CD14-positive monocyte (primary cell): ENCODE results near the gene DCP1B. TPM values are rescaled to one million over a fixed set of nuclear protein-coding genes. Genes with fewer than 3 reads are reported as not detected.

Experiments
- DNase-seq, 3 donors: peaks; one replicate each; pipeline ENCODE4 v3.0.0-alpha.2; 2011 to 2022
- H2AFZ ChIP-seq: 2 replicates; pipeline ENCODE4 v1.6.0; 2012; ENCODE audit warnings: mild to moderate bottlenecking, low read depth, low read length, inconsistent platforms; ENCODE audit not compliant: insufficient read depth, poor library complexity, severe bottlenecking
- H3K27ac ChIP-seq, 2 donors: 1 replicate in 1 of 2; 2 replicates in 1 of 2; pipeline ENCODE4 v1.5.1; 2012 to 2013; ENCODE audit warnings: low read length in 2 of 2, control low read depth in 1 of 2, inconsistent platforms in 1 of 2, low read depth in 1 of 2, mild to moderate bottlenecking in 1 of 2
- H3K27me3 ChIP-seq, 2 donors: one replicate each; pipeline versions ENCODE4 v1.6.0 to v1.6.1; 2011 to 2013; ENCODE audit warnings: low read length in 2 of 2; ENCODE audit not compliant: control insufficient read depth in 2 of 2, insufficient read depth in 2 of 2
- H3K36me3 ChIP-seq, 2 donors: replicated peaks in 1 of 2; 1 replicate in 1 of 2; 2 replicates in 1 of 2; pipeline versions ENCODE4 v1.5.1 to v1.6.1; 2012 to 2013; ENCODE audit warnings: low read length in 2 of 2, control low read depth in 1 of 2, inconsistent platforms in 1 of 2, mild to moderate bottlenecking in 1 of 2; ENCODE audit not compliant: insufficient read depth in 2 of 2, control insufficient read depth in 1 of 2
- H3K4me1 ChIP-seq, 2 donors: 1 replicate in 1 of 2; 2 replicates in 1 of 2; pipeline versions ENCODE4 v1.5.1 to v1.6.1; 2012 to 2013; ENCODE audit warnings: low read length in 2 of 2, control low read depth in 1 of 2, inconsistent platforms in 1 of 2, mild to moderate bottlenecking in 1 of 2, moderate library complexity in 1 of 2; ENCODE audit not compliant: insufficient read depth in 2 of 2, control insufficient read depth in 1 of 2
- H3K4me2 ChIP-seq: replicated peaks from 2 replicates; pipeline ENCODE3; 2012; ENCODE audit warnings: low read length, moderate library complexity, mild to moderate bottlenecking; ENCODE audit not compliant: poor library complexity, severe bottlenecking; ENCODE audit errors: extremely low read depth
- H3K4me3 ChIP-seq, 3 experiments: fragments of 200-600 bp in 1 of 3; sonication (generic) in 1 of 3; replicated peaks in 1 of 3; 1 replicate in 2 of 3; 2 replicates in 1 of 3; pipeline ENCODE4 v1.5.1; 2011 to 2013; ENCODE audit warnings: low read length in 3 of 3, mild to moderate bottlenecking in 3 of 3, control low read depth in 2 of 3, low read depth in 2 of 3, inconsistent platforms in 1 of 3, moderate library complexity in 1 of 3
- H3K79me2 ChIP-seq: 2 replicates; pipeline ENCODE4 v1.6.0; 2012; ENCODE audit warnings: mild to moderate bottlenecking, control low read depth, inconsistent platforms, low read length, moderate library complexity; ENCODE audit not compliant: insufficient read depth
- H3K9ac ChIP-seq: 2 replicates; pipeline ENCODE4 v1.6.0; 2017; ENCODE audit warnings: low read length, mild to moderate bottlenecking; ENCODE audit not compliant: insufficient read depth, poor library complexity, severe bottlenecking
- H3K9me3 ChIP-seq, 2 donors: replicated peaks in 1 of 2; 1 replicate in 1 of 2; 2 replicates in 1 of 2; pipeline versions ENCODE4 v1.5.1 to v1.6.1; 2012 to 2013; ENCODE audit warnings: low read length in 2 of 2, control low read depth in 1 of 2; ENCODE audit not compliant: control insufficient read depth in 1 of 2, insufficient read depth in 1 of 2
- H4K20me1 ChIP-seq: 2 replicates; pipeline ENCODE4 v1.6.0; 2012; ENCODE audit warnings: mild to moderate bottlenecking, low read length, control low read depth, moderate library complexity; ENCODE audit not compliant: insufficient read depth
- H3K27ac Mint-ChIP-seq, 7 donors: one replicate each; pipeline ENCODE4 v1.8.0; 2020; ENCODE audit warnings: mild to moderate bottlenecking in 7 of 7, mixed read lengths in 7 of 7, moderate library complexity in 6 of 7, inconsistent platforms in 2 of 7
- H3K27me3 Mint-ChIP-seq, 3 donors: one replicate each; pipeline ENCODE4 v1.8.0; 2021 to 2022; ENCODE audit warnings: low read depth in 3 of 3, mild to moderate bottlenecking in 3 of 3, mixed read lengths in 3 of 3, moderate library complexity in 3 of 3, inconsistent platforms in 1 of 3
- H3K36me3 Mint-ChIP-seq, 2 donors: one replicate each; pipeline ENCODE4 v1.8.0; 2020; ENCODE audit warnings: mixed read lengths in 2 of 2, inconsistent platforms in 1 of 2, mild to moderate bottlenecking in 1 of 2
- H3K4me1 Mint-ChIP-seq: one replicate; pipeline ENCODE4 v1.8.0; 2020; ENCODE audit warnings: mild to moderate bottlenecking, mixed read lengths
- H3K4me3 Mint-ChIP-seq, 2 donors: one replicate each; pipeline ENCODE4 v1.8.0; 2020; ENCODE audit warnings: mild to moderate bottlenecking in 2 of 2, mixed read lengths in 2 of 2, moderate library complexity in 1 of 2
- H3K9me3 Mint-ChIP-seq, 7 donors: one replicate each; pipeline ENCODE4 v1.8.0; 2020 to 2022; ENCODE audit warnings: mixed read lengths in 7 of 7, mild to moderate bottlenecking in 6 of 7, moderate library complexity in 6 of 7, inconsistent platforms in 2 of 7
- CTCF ChIP-seq: fragments of 200-600 bp; IDR thresholded peaks from one replicate; pipeline ENCODE4 v1.8.0; 2022; ENCODE audit warnings: antibody characterized with exemption, mild to moderate bottlenecking
- WGBS: methylation state at CpG from one replicate; pipeline ENCODE4 v1.1.5; 2013; ENCODE audit warnings: missing lambda C conversion rate; ENCODE audit not compliant: insufficient coverage; 5-methylcytosine and 5-hydroxymethylcytosine counted together
- intact Hi-C, 2 donors: fragments of 100-400 bp; cut with micrococcal nuclease; formaldehyde crosslinking; loops; one replicate each; pipeline versions ENCODE4 v1.15.0 to v1.15.1; 2023
- polyA plus RNA-seq, 3 donors: library from polyadenylated mRNA; depleted of rRNA in 1 of 3; unstranded in 2 of 3; stranded (reverse) in 1 of 3; fragments of 300-500 nt in 2 of 3; fragments of >200 nt in 1 of 3; fragmentation: Illumina TruSeq in 2 of 3; gene quantifications; 1 replicate in 2 of 3; 2 replicates in 1 of 3; pipeline ENCODE4 v1.2.3, GENCODE V29; 2012 to 2021

DCP1B gene
- polyA plus RNA-seq, 3 donors: 3.6 to 5.1 (median 4.9) TPM

DNA sequence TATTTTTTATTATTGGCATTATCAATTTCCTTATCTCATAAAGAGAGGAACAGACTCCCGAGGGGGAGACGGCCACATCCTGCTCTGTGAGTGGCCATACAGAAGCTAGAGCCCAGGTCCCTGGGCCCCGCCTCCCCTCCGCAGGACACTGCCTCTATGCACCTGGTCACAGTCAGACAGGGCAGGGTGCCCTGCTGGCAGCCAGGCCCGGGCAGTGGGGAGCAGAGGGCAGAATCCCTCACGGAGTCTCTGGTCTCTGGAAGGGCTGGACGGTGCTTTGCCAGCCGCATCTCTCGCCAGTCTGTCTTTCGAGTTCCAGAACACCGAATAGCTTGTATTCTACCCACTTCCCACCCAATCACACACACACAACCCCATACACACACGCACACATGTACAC lies 69.4 kb downstream of the DCP1B start:
- intact Hi-C loops: loop anchor here in 1 of 2 donors (5.0 kb wide), 1 partner anchor 283 kb away; no protein-coding TSS in a partner anchor
- H3K9me3 Mint-ChIP-seq: no peaks in the 10 kb centered on the region
- TF ChIP-seq CTCF: no peak
- Histone ChIP-seq H3K36me3 (peaks cover 0 to 20% of the 10 kb centered on the region in 2 donors), H3K79me2 (no peaks in the 10 kb centered on the region), H3K4me2 (no peak overlapping the region), H3K4me1 (peaks cover 11 to 21% of the 10 kb centered on the region in 2 donors), H3K9ac (no peak overlapping the region), H3K27ac (no peak overlapping the region), H3K9me3 (no peaks in the 10 kb centered on the region), H4K20me1 (no peaks in the 10 kb centered on the region), H3K27me3 (no peaks in the 10 kb centered on the region), H3K4me3 (no peak overlapping the region), H2AFZ (no peak overlapping the region)
- no peak for DNase-seq
- WGBS: 86% methylated on average over 11 of the region's 12 CpGs
- peaks cover 22% of the 10 kb centered on the region for H3K4me1 Mint-ChIP-seq
- H3K27ac Mint-ChIP-seq: no peak overlapping the region
- peaks cover 9 to 11% of the 10 kb centered on the region in 2 donors for H3K36me3 Mint-ChIP-seq
- peaks cover 0 to 6% (median 4%) of the 10 kb centered on the region in 3 donors for H3K27me3 Mint-ChIP-seq
- H3K4me3 Mint-ChIP-seq: no peak overlapping the region

DNA sequence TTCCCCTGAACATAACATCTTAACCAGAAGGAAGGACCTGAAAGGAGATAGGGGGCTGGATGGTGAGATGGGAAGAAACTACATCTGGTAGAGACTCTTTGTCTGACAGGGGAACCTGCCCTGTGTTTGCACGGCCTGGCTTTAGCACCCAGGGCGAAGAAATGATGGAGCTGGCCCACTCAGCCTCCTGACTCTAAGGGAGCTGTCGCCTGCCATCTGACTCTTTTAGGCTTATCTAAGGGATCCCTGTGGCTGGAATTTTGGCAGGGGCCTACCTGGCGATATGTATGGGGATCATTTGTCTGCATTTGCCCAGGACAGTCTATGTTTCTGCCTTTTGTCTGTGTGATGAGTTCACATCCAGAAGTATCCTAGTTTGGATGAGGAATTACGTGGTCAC lies 70.2 kb downstream of the DCP1B start:
- Histone ChIP-seq H2AFZ (no peak overlapping the region), H3K9ac (no peak overlapping the region), H3K4me3 (no peak overlapping the region), H4K20me1 (no peaks in the 10 kb centered on the region), H3K36me3 (peaks cover 0 to 20% of the 10 kb centered on the region in 2 donors), H3K27ac (no peak overlapping the region), H3K4me1 (peaks cover 14 to 25% of the 10 kb centered on the region in 2 donors), H3K27me3 (no peaks in the 10 kb centered on the region), H3K79me2 (no peaks in the 10 kb centered on the region), H3K9me3 (no peaks in the 10 kb centered on the region), H3K4me2 (no peak overlapping the region)
- TF ChIP-seq CTCF: no peak
- no peak for DNase-seq
- H3K36me3 Mint-ChIP-seq: peaks cover 9 to 11% of the 10 kb centered on the region in 2 donors
- peak overlapping the region in 1 of 7 donors; percentile 47 for H3K27ac Mint-ChIP-seq
- no peak overlapping the region for H3K4me3 Mint-ChIP-seq
- peaks cover 0 to 6% (median 4%) of the 10 kb centered on the region in 3 donors for H3K27me3 Mint-ChIP-seq
- intact Hi-C loops: no loop called here
- peaks cover 0 to 3% (median 0%) of the 10 kb centered on the region in 7 donors for H3K9me3 Mint-ChIP-seq
- H3K4me1 Mint-ChIP-seq: peaks cover 26% of the 10 kb centered on the region
- 88% methylated on average over 5 of the region's 5 CpGs for WGBS
